Smooth muscle cell (in vitro differentiated cells): Measurements from ENCODE around the gene TBL1X. TPM values are rescaled to one million over a fixed set of nuclear protein-coding genes. Genes with fewer than 3 reads are reported as not detected.

Experiments used
- DNase-seq: peaks from one replicate; lab custom pipeline; 2025; ENCODE audit not compliant: unreplicated experiment; lab: John Stamatoyannopoulos, UW
- H2AFZ ChIP-seq: fragments of 200-600 bp; sonication (generic); 2 replicates; pipeline ENCODE4 v1.6.0; 2016; ENCODE audit warnings: antibody characterized with exemption, low read depth, mild to moderate bottlenecking
- H3F3A ChIP-seq: fragments of 200-600 bp; sonication (generic); 2 replicates; pipeline ENCODE4 v1.6.0; 2017; ENCODE audit warnings: antibody characterized with exemption, low read depth
- H3K27ac ChIP-seq: fragments of 200-600 bp; sonication (generic); 2 replicates; pipeline ENCODE4 v1.5.1; 2016; ENCODE audit warnings: low read depth, mild to moderate bottlenecking
- H3K27me3 ChIP-seq: fragments of 200-600 bp; sonication (generic); 2 replicates; pipeline ENCODE4 v1.6.1; 2016; ENCODE audit warnings: low read depth, mild to moderate bottlenecking
- H3K36me3 ChIP-seq: fragments of 200-600 bp; sonication (generic); 2 replicates; pipeline ENCODE4 v1.5.1; 2016; ENCODE audit warnings: low read depth
- H3K4me1 ChIP-seq: fragments of 200-600 bp; sonication (generic); 2 replicates; pipeline ENCODE4 v1.5.1; 2016; ENCODE audit warnings: low read depth
- H3K4me2 ChIP-seq: fragments of 200-600 bp; sonication (generic); 2 replicates; pipeline ENCODE4 v1.6.0; 2016; ENCODE audit warnings: mild to moderate bottlenecking
- H3K4me3 ChIP-seq: fragments of 200-600 bp; sonication (generic); 2 replicates; pipeline ENCODE4 v1.5.1; 2016; ENCODE audit warnings: mild to moderate bottlenecking
- H3K79me2 ChIP-seq: fragments of 200-600 bp; sonication (generic); 2 replicates; pipeline ENCODE4 v1.6.0; 2016; ENCODE audit warnings: low read depth, mild to moderate bottlenecking
- H3K9ac ChIP-seq: fragments of 200-600 bp; sonication (generic); 2 replicates; pipeline ENCODE4 v1.6.0; 2016; ENCODE audit warnings: low read depth
- H3K9me3 ChIP-seq: fragments of 200-600 bp; sonication (generic); replicated peaks from 2 replicates; pipeline ENCODE4 v1.5.1; 2016; ENCODE audit warnings: low read depth
- H4K20me1 ChIP-seq: fragments of 200-600 bp; sonication (generic); 2 replicates; pipeline ENCODE4 v1.6.0; 2016; ENCODE audit warnings: low read depth
- WGBS: methylation state at CpG from one replicate; pipeline ENCODE4 v1.1.7; 2016; ENCODE audit warnings: low lambda C conversion rate; 5-methylcytosine and 5-hydroxymethylcytosine counted together
- polyA plus RNA-seq: library from polyadenylated mRNA; unstranded; fragments of >200 nt; fragmentation: Nextera tagmentation; extraction: Ambion mirVana; gene quantifications from 2 replicates; pipeline ENCODE4 v1.2.1, GENCODE V29; 2016
- total RNA-seq: library from RNA; depleted of rRNA; stranded (reverse); fragments of >200 nt; gene quantifications from 2 replicates; pipeline ENCODE4 v1.2.3, GENCODE V29; 2014
- TF ChIP-seq, protein P1 (sequence below): fragments of 200-600 bp; sonication (generic); IDR thresholded peaks from 2 replicates; pipeline ENCODE4 v1.5.1; 2017; ENCODE audit warnings: borderline replicate concordance, mild to moderate bottlenecking, antibody characterized with exemption; ENCODE audit not compliant: insufficient read depth, poor library complexity, severe bottlenecking

Gene TBL1X
- total RNA-seq (9.0 and 23.9 TPM in 2 replicates), polyA plus RNA-seq (9.8 and 10.2 TPM in 2 replicates)

DNA sequence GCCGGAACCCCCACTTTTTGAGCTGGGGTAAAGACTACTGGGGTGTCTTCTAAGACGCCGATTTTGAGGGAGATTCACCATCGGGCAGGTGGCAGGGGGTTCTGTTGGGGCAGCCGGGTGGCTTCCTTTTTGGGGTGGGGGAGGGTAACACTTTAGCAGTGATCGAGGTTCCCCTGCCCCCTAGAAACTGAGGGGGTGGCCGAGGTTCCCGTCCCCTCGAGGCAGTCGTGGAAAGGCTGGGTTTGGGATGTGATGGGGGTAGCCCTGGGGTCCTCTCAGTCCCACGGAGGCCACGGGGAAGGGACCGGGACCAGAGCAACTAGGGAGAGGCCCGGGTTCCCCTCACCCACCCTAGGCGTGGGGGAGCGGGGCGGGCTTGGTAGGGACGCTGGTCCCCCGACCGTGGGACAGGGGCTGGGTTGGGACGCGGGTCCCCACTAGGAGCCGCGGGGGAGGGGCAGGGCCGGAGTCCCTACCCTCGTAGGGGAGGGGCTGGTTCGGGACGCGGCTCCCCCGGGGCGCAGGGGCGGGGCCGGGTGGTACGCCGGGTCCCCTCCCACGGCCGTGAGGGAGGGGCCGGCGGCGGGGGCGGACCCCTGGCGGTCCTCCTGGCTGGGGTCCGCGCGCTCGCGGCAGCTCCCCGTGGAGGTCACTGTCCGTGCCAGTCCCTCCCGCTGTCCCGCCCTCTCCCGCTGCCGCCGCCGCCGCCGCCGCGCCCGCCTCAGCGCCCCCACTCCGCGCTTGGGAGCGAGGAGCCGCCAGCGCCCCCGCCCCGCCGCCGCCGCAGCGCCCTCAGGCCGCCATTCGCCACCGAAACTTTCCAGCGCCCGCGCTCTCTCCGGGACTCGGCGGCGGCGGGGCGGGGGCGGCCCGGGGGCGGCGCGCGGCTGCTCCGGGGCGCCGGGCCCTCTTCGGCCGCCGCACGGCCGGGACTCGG, at the start of gene TBL1X:
TSS of gene TBL1X (plus strand) at position 624 of the 937 bp plus-strand sequence. CDS start 188,529 bp downstream, outside the sequence.
- H3K9ac ChIP-seq, result peak within 1 kb of the TSS; percentile 66
- peak within 1 kb of the TSS; percentile 84 for H3K4me2 ChIP-seq
- peak; percentile 31 for DNase-seq
- no peak within 1 kb of the TSS for H2AFZ ChIP-seq
- no peaks in the 10 kb centered on the region for H3K9me3 ChIP-seq
- H3F3A ChIP-seq, result no peaks in the 10 kb centered on the region
- peak within 1 kb of the TSS; percentile 64 for H3K4me3 ChIP-seq
- peaks cover 26% of the 10 kb centered on the region for H4K20me1 ChIP-seq
- peak within 1 kb of the TSS; percentile 25 for H3K27ac ChIP-seq
- no peaks in the 10 kb centered on the region for H3K36me3 ChIP-seq
- TF ChIP-seq, protein P1, sequence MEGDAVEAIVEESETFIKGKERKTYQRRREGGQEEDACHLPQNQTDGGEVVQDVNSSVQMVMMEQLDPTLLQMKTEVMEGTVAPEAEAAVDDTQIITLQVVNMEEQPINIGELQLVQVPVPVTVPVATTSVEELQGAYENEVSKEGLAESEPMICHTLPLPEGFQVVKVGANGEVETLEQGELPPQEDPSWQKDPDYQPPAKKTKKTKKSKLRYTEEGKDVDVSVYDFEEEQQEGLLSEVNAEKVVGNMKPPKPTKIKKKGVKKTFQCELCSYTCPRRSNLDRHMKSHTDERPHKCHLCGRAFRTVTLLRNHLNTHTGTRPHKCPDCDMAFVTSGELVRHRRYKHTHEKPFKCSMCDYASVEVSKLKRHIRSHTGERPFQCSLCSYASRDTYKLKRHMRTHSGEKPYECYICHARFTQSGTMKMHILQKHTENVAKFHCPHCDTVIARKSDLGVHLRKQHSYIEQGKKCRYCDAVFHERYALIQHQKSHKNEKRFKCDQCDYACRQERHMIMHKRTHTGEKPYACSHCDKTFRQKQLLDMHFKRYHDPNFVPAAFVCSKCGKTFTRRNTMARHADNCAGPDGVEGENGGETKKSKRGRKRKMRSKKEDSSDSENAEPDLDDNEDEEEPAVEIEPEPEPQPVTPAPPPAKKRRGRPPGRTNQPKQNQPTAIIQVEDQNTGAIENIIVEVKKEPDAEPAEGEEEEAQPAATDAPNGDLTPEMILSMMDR, result no peak
- WGBS, result 41% methylated on average over 21 of the region's 99 CpGs
- peaks cover 22% of the 10 kb centered on the region for H3K79me2 ChIP-seq
- no peaks in the 10 kb centered on the region for H3K27me3 ChIP-seq
- peaks cover 9% of the 10 kb centered on the region for H3K4me1 ChIP-seq

DNA sequence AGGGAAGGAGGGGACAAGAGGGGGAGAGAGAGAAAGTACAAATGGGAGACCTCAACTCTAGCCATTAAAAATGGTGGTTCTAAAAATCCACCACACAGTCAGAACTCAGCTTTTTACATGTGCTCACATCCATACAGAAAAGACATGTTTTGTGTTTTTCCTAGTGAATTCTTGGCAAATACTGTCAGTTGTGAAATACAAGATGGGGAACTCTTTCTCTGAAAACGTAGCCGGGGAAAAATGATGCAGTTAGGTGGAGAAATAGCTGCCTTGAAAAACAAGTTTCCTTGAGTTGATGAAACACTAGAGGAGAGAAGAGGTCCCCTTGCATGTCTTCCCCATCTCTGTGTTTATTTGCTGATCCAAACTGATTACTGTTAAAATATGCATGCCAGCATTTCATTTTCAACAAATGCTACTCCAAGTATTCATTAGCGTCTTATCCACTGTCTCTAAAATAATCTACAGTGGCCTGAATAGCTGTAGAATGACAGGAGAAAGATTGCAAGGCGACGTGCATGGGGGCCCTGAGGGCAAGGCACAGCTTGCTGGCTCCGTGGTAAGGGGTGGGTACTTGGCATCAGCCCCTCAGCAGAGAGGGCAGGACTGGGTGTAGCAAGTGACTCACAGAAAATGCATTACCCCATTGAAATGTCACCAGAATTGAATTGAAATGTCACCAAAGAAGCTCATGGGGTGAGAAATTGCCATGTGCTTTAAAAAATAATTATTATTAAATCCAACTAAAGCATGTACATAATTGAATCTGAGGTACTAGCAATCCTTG, 48.1 kb upstream of the TBL1X start:
- H3K4me2 ChIP-seq, result no peak overlapping the region

DNA sequence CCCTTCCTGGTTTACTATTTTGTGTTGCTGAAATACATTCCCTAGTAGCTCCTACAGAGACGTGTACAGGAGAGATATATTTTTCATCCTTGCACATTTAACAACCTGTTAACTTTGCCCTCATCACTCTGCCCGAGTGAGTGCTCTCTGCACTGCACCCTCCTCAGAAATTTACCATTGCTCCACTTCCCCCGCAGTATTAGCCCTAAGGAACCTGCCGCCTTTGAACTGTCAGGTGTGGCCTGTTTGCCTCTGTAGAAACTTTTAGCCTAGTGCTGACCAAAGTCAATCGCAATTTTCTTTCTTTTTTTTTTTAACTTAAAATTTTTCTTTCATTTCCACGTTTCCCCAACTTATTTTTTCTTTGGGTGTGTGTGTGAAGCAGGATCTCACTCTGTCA, 46.6 kb upstream of the TBL1X start:
- Histone ChIP-seq H3K27me3 (no peaks in the 10 kb centered on the region), H2AFZ (no peak overlapping the region), H3K4me2 (no peak overlapping the region), H3K4me1 (no peaks in the 10 kb centered on the region), H3K27ac (no peak overlapping the region), H3K4me3 (no peak overlapping the region), H3K9me3 (no peaks in the 10 kb centered on the region), H3K36me3 (no peaks in the 10 kb centered on the region), H3F3A (no peaks in the 10 kb centered on the region), H3K79me2 (no peaks in the 10 kb centered on the region), H3K9ac (no peak overlapping the region), H4K20me1 (no peaks in the 10 kb centered on the region)
- whole genome bisulfite sequencing, result 73% methylated on average over 6 of the region's 6 CpGs
- no peak for DNase-seq
- TF ChIP-seq, protein P1, result no peak

More for the DNA sequence above, 48.1 kb upstream of the TBL1X start:
- no peaks in the 10 kb centered on the region for H3F3A ChIP-seq
- H3K79me2 ChIP-seq, result no peaks in the 10 kb centered on the region
- H3K36me3 ChIP-seq, result no peaks in the 10 kb centered on the region
- 57% methylated on average over 6 of the region's 6 CpGs for WGBS
- TF ChIP-seq, protein P1, result no peak
- no peaks in the 10 kb centered on the region for H3K4me1 ChIP-seq
- H3K27ac ChIP-seq, result no peak overlapping the region
- H3K9me3 ChIP-seq, result no peaks in the 10 kb centered on the region
- H4K20me1 ChIP-seq, result no peaks in the 10 kb centered on the region
- no peak overlapping the region for H3K4me3 ChIP-seq
- H2AFZ ChIP-seq, result no peak overlapping the region
- H3K27me3 ChIP-seq, result no peaks in the 10 kb centered on the region
- H3K9ac ChIP-seq, result no peak overlapping the region
- no peak for DNase-seq
